Fibroblast of skin of abdomen (primary cell): ENCODE measurements around the gene HSF4.

Experiments used
- DNase-seq: peaks from one replicate; pipeline ENCODE4 v3.0.0-alpha.2; 2013

HSF4 gene

GRCh38 chr16:67150833-67151396 is 13.6 kb upstream of the HSF4 start, which contains the start of gene B3GNT9:
TSS of gene B3GNT9 (minus strand) at chr16:67150998. CDS start at chr16:67150485, 513 bp downstream.
- peak; percentile 74 for DNase-seq

- no peak for DNase-seq
These were observed 13.0 kb upstream of the HSF4 start for GRCh38 chr16:67151431-67152097.

GRCh38 chr16:67154578-67155294 is 9.8 kb upstream of the HSF4 start:
- DNase-seq: no peak

GRCh38 chr16:67155295-67156142 is 9.0 kb upstream of the HSF4 start:
- peak; percentile 57 for DNase-seq

GRCh38 chr16:67156143-67156844 is 8.3 kb upstream of the HSF4 start:
- DNase-seq: no peak

- DNase-seq: no peak
These were observed 7.3 kb upstream of the HSF4 start for GRCh38 chr16:67157106-67157748.

- DNase-seq: no peak
These were observed 6.5 kb upstream of the HSF4 start for GRCh38 chr16:67157892-67158635.

- DNase-seq: no peak
These were observed 5.6 kb upstream of the HSF4 start for GRCh38 chr16:67158637-67159600.

GRCh38 chr16:67161595-67162058 is 2.9 kb upstream of the HSF4 start:
- DNase-seq: no peak

GRCh38 chr16:67162506-67163163 is 1.9 kb upstream of the HSF4 start:
- no peak for DNase-seq

GRCh38 chr16:67163164-67163998 is 1.2 kb upstream of the HSF4 start:
- no peak for DNase-seq

GRCh38 chr16:67163999-67164558 is 466 bp upstream of the HSF4 start:
- DNase-seq: no peak

GRCh38 chr16:67165121-67166078 is 855 bp downstream of the HSF4 start:
- no peak for DNase-seq

GRCh38 chr16:67166110-67166547 is 1.6 kb downstream of the HSF4 start:
- DNase-seq: no peak

- no peak for DNase-seq
These were observed 2.1 kb downstream of the HSF4 start for GRCh38 chr16:67166598-67167168.

- DNase-seq: no peak
These were observed 3.0 kb downstream of the HSF4 start for GRCh38 chr16:67167588-67167987.
